ENCODE results near the gene PTCD1.
A peak's percentile ranks its signal among the peaks of the same experiment; 100 is the strongest.

The PTCD1 gene

GRCh38 chr7:99438573-99439480, at the start of gene PTCD1, which contains the start of gene CPSF4:
PTCD1 (minus strand) TSS chr7:99438798; CDS start chr7:99435242, 3,556 bp downstream.
CPSF4 (plus strand) TSS chr7:99438943; CDS start chr7:99439083, 140 bp downstream.
- ATAC-seq: peak; percentile 95
- peak; percentile 96 for DNase-seq

- DNase-seq (no peak), ATAC-seq (no peak)
Measured at GRCh38 chr7:99485094-99485493, 46.5 kb upstream of the PTCD1 start.

GRCh38 chr7:99478464-99479440, 40.2 kb upstream of the PTCD1 start:
- ATAC-seq: no peak
- DNase-seq: no peak

- no peak for DNase-seq
- no peak for ATAC-seq
Measured at GRCh38 chr7:99476107-99476506, 37.5 kb upstream of the PTCD1 start.

GRCh38 chr7:99473315-99473596, 34.7 kb upstream of the PTCD1 start:
- ATAC-seq (no peak), DNase-seq (no peak)

GRCh38 chr7:99472561-99473314, 34.1 kb upstream of the PTCD1 start, which contains the start of gene ZNF789:
ZNF789 (plus strand) TSS chr7:99472890; CDS start chr7:99476457, 3,567 bp downstream.
- ATAC-seq: peak; percentile 99

GRCh38 chr7:99469381-99470065, 30.9 kb upstream of the PTCD1 start:
- ATAC-seq (no peak), DNase-seq (no peak)

More at GRCh38 chr7:99472561-99473314, 34.1 kb upstream of the PTCD1 start, which contains the start of gene ZNF789:
- peak; percentile 97 for DNase-seq

GRCh38 chr7:99468336-99468918, 29.8 kb upstream of the PTCD1 start:
- ATAC-seq (no peak), DNase-seq (no peak)

- no peak for DNase-seq
- peak; percentile 7 for ATAC-seq
Measured at GRCh38 chr7:99465421-99465768, 26.8 kb upstream of the PTCD1 start.

- ATAC-seq: no peak
- DNase-seq: no peak
Measured at GRCh38 chr7:99461221-99461620, 22.6 kb upstream of the PTCD1 start.

- DNase-seq: no peak
- ATAC-seq: no peak
Measured at GRCh38 chr7:99460651-99461050, 22.1 kb upstream of the PTCD1 start.

- no peak for DNase-seq
- peak; percentile 63 for ATAC-seq
Measured at GRCh38 chr7:99459087-99459486, 20.5 kb upstream of the PTCD1 start.

- no peak for DNase-seq
- ATAC-seq: no peak
Measured at GRCh38 chr7:99457650-99458493, 19.3 kb upstream of the PTCD1 start.

- ATAC-seq (no peak), DNase-seq (no peak)
Measured at GRCh38 chr7:99457050-99457649, 18.6 kb upstream of the PTCD1 start.

GRCh38 chr7:99456288-99456687, 17.7 kb upstream of the PTCD1 start:
- DNase-seq (no peak), ATAC-seq (no peak)

- ATAC-seq (no peak), DNase-seq (no peak)
Measured at GRCh38 chr7:99455874-99456273, 17.3 kb upstream of the PTCD1 start.

GRCh38 chr7:99453105-99453504, 14.5 kb upstream of the PTCD1 start:
- DNase-seq (no peak), ATAC-seq (no peak)

- DNase-seq (no peak), ATAC-seq (no peak)
Measured at GRCh38 chr7:99452541-99452940, 13.9 kb upstream of the PTCD1 start.

- ATAC-seq: no peak
- no peak for DNase-seq
Measured at GRCh38 chr7:99451936-99452335, 13.3 kb upstream of the PTCD1 start.

GRCh38 chr7:99449326-99449725, 10.7 kb upstream of the PTCD1 start:
- DNase-seq (no peak), ATAC-seq (no peak)
